Fibroblast of skin of back (primary cell): Measurements from ENCODE around the gene CRB1. TPM values are rescaled to one million over a fixed set of nuclear protein-coding genes. Genes with fewer than 3 reads are reported as not detected.

Source experiments
- DNase-seq: peaks from one replicate; pipeline ENCODE4 v3.0.0-alpha.2; 2013
- polyA plus RNA-seq, 2 experiments: library from polyadenylated mRNA; unstranded; fragments of 120-200 nt; gene quantifications; one replicate each; pipeline ENCODE4 v1.2.1, GENCODE V29; 2013; ENCODE audit not compliant: insufficient read length in 2 of 2

CRB1 gene
- not detected for polyA plus RNA-seq (2013, experiment 1 of 2; ENCODE audit: insufficient read length)
- 0.04 TPM for polyA plus RNA-seq (2013, experiment 2 of 2; ENCODE audit: insufficient read length)

GRCh38 chr1:197268012-197268411 is at the start of gene CRB1:
CRB1 (plus strand) TSS chr1:197268252; CDS start chr1:197268413, 161 bp downstream.
- DNase-seq = peak; percentile 6

- no peak for DNase-seq
Observed at GRCh38 chr1:197218857-197219256, 49.2 kb upstream of the CRB1 start.

- no peak for DNase-seq
Observed at GRCh38 chr1:197222025-197222685, 45.9 kb upstream of the CRB1 start.

- DNase-seq = no peak
Observed at GRCh38 chr1:197222780-197223179, 45.3 kb upstream of the CRB1 start.

GRCh38 chr1:197224160-197224559 is 43.9 kb upstream of the CRB1 start:
- DNase-seq = peak; percentile 16

- DNase-seq = no peak
Observed at GRCh38 chr1:197225611-197226010, 42.4 kb upstream of the CRB1 start.

GRCh38 chr1:197234581-197234980 is 33.5 kb upstream of the CRB1 start:
- no peak for DNase-seq

GRCh38 chr1:197235355-197235754 is 32.7 kb upstream of the CRB1 start:
- DNase-seq = no peak

- DNase-seq = no peak
Observed at GRCh38 chr1:197247465-197247864, 20.6 kb upstream of the CRB1 start.

GRCh38 chr1:197249324-197249723 is 18.7 kb upstream of the CRB1 start:
- DNase-seq = no peak

GRCh38 chr1:197250616-197251015 is 17.4 kb upstream of the CRB1 start:
- DNase-seq = no peak

GRCh38 chr1:197252973-197253372 is 15.1 kb upstream of the CRB1 start:
- DNase-seq = no peak

- DNase-seq = no peak
Observed at GRCh38 chr1:197254866-197255265, 13.2 kb upstream of the CRB1 start.

- no peak for DNase-seq
Observed at GRCh38 chr1:197264936-197265567, 3.0 kb upstream of the CRB1 start.

- DNase-seq = no peak
Observed at GRCh38 chr1:197269053-197269452, 1.0 kb downstream of the CRB1 start.

GRCh38 chr1:197272791-197273190 is 4.7 kb downstream of the CRB1 start:
- no peak for DNase-seq

GRCh38 chr1:197277166-197277565 is 9.1 kb downstream of the CRB1 start:
- DNase-seq = no peak

GRCh38 chr1:197284325-197284724 is 16.3 kb downstream of the CRB1 start:
- no peak for DNase-seq

GRCh38 chr1:197284966-197285365 is 16.9 kb downstream of the CRB1 start:
- no peak for DNase-seq

GRCh38 chr1:197285526-197286205 is 17.6 kb downstream of the CRB1 start:
- no peak for DNase-seq

- no peak for DNase-seq
Observed at GRCh38 chr1:197286634-197287033, 18.6 kb downstream of the CRB1 start.

GRCh38 chr1:197287863-197288262 is 19.8 kb downstream of the CRB1 start:
- DNase-seq = no peak

- peak; percentile 76 for DNase-seq
Observed at GRCh38 chr1:197302775-197303174, 34.7 kb downstream of the CRB1 start.

- no peak for DNase-seq
Observed at GRCh38 chr1:197303463-197303862, 35.4 kb downstream of the CRB1 start.
